ENCODE results near the gene CALHM6. TPM values are rescaled to one million over a fixed set of nuclear protein-coding genes. Genes with fewer than 3 reads are reported as not detected.

The CALHM6 gene
- total RNA-seq, 1 experiment from 2014 or later, result 0.44 TPM

DNA sequence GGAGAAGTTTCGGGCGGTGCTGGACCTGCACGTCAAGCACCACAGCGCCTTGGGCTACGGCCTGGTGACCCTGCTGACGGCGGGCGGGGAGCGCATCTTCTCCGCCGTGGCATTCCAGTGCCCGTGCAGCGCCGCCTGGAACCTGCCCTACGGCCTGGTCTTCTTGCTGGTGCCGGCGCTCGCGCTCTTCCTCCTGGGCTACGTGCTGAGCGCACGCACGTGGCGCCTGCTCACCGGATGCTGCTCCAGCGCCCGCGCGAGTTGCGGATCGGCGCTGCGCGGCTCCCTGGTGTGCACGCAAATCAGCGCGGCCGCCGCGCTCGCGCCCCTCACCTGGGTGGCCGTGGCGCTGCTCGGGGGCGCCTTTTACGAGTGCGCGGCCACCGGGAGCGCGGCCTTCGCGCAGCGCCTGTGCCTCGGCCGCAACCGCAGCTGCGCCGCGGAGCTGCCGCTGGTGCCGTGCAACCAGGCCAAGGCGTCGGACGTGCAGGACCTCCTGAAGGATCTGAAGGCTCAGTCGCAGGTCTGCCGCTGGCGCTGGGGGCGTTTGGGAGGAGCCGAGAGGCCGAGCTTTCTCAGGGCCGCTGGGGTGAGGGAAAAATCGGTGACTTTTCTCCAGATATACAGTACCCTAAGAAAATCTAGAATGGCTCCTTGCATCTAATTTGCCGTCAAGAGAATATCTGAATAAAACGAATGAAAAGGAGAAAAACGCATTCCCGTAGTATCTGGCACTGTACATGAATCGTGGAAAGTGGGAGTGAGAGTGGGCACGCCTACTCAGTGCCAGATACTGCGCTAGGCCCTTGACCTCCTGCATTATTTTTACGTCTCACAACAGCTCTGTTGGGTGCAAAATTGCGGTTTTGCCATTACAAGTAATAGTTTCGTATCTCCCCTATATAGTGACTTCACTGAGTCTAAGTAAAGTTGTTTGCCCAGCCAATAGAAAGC is 1.0 kb downstream of the CALHM6 start (continued):
- TF ChIP-seq ETV6 (CRISPR knock-in tag; IDR thresholded peaks at IDR 0.05), result peak; percentile 96; the same call in 1 of the 2 replicates
- TF ChIP-seq AR (CRISPR knock-in tag; IDR thresholded peaks at IDR 0.05), result no peak
- peak; percentile 73 for TF ChIP-seq HMGXB4 (CRISPR knock-in tag; IDR thresholded peaks at IDR 0.05)
- no peak for TF ChIP-seq MXD4 (CRISPR knock-in tag; IDR thresholded peaks at IDR 0.05; ENCODE audit: borderline replicate concordance)
- no peak for TF ChIP-seq ZNF425 (CRISPR knock-in tag; conservative IDR thresholded peaks at IDR 0.05)
- TF ChIP-seq MYBL2 (CRISPR knock-in tag; IDR thresholded peaks at IDR 0.05), result peak; percentile 88
- TF ChIP-seq ZNF219 (CRISPR knock-in tag; IDR thresholded peaks at IDR 0.05; ENCODE audit: borderline replicate concordance), result 0 out of 2 replicates have a peak, but pooled peaks have one; percentile 62
- TF ChIP-seq SMAD3 (CRISPR knock-in tag; IDR thresholded peaks at IDR 0.05; ENCODE audit: borderline replicate concordance), result peak; percentile 96
- TF ChIP-seq TEAD1 (CRISPR knock-in tag; IDR thresholded peaks at IDR 0.05), result peak; percentile 98
- no peak for TF ChIP-seq ZNF423 (CRISPR knock-in tag; IDR thresholded peaks at IDR 0.05)
- TF ChIP-seq RELA (CRISPR knock-in tag; IDR thresholded peaks at IDR 0.05; ENCODE audit: borderline replicate concordance), result peak; percentile 96
- TF ChIP-seq, protein P1, sequence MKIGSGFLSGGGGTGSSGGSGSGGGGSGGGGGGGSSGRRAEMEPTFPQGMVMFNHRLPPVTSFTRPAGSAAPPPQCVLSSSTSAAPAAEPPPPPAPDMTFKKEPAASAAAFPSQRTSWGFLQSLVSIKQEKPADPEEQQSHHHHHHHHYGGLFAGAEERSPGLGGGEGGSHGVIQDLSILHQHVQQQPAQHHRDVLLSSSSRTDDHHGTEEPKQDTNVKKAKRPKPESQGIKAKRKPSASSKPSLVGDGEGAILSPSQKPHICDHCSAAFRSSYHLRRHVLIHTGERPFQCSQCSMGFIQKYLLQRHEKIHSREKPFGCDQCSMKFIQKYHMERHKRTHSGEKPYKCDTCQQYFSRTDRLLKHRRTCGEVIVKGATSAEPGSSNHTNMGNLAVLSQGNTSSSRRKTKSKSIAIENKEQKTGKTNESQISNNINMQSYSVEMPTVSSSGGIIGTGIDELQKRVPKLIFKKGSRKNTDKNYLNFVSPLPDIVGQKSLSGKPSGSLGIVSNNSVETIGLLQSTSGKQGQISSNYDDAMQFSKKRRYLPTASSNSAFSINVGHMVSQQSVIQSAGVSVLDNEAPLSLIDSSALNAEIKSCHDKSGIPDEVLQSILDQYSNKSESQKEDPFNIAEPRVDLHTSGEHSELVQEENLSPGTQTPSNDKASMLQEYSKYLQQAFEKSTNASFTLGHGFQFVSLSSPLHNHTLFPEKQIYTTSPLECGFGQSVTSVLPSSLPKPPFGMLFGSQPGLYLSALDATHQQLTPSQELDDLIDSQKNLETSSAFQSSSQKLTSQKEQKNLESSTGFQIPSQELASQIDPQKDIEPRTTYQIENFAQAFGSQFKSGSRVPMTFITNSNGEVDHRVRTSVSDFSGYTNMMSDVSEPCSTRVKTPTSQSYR (CRISPR knock-in tag; IDR thresholded peaks at IDR 0.05), result peak; percentile 62
- peak; percentile 65 for TF ChIP-seq ZNF121 (CRISPR knock-in tag; IDR thresholded peaks at IDR 0.05)
- TF ChIP-seq AFF4 (CRISPR knock-in tag; IDR thresholded peaks at IDR 0.05; ENCODE audit: borderline replicate concordance), result peak; percentile 92; the same call in 1 of the 2 replicates
- TF ChIP-seq ZSCAN18 (CRISPR knock-in tag; IDR thresholded peaks at IDR 0.05), result no peak
- peak; percentile 94 for TF ChIP-seq ATF1 (CRISPR knock-in tag; IDR thresholded peaks at IDR 0.05)
- no peak for TF ChIP-seq ZMAT4 (CRISPR knock-in tag; IDR thresholded peaks at IDR 0.05)
- TF ChIP-seq MAX (CRISPR knock-in tag; IDR thresholded peaks at IDR 0.05), result peak; percentile 99
- peak; percentile 79; the same call in 1 of the 2 replicates for TF ChIP-seq ELF4 (CRISPR knock-in tag; IDR thresholded peaks at IDR 0.05; ENCODE audit: low read depth)
- TF ChIP-seq FOXJ3 (CRISPR knock-in tag; IDR thresholded peaks at IDR 0.05; ENCODE audit: borderline replicate concordance), result no peak
- TF ChIP-seq SOX15 (CRISPR knock-in tag; IDR thresholded peaks at IDR 0.05), result no peak
